HFF-Myc (cell line): ENCODE data around the gene AKT3.

Source experiments
- DNase-seq: peaks from one replicate; pipeline ENCODE4 v3.0.0-alpha.2; 2011; ENCODE audit warnings: low read depth; ENCODE audit errors: extremely low read depth
- H3K4me3 ChIP-seq: replicated peaks from 2 replicates; pipeline ENCODE4 v1.5.1; 2011; ENCODE audit warnings: low read depth, mild to moderate bottlenecking, control low read depth, low read length
- CTCF ChIP-seq: IDR thresholded peaks from 2 replicates; pipeline ENCODE4 v1.5.1; 2012; ENCODE audit warnings: mild to moderate bottlenecking, low read depth, low read length, control low read depth; ENCODE audit errors: missing control alignments

Gene AKT3

GRCh38 chr1:243638186-243638585 is 211.9 kb downstream of the AKT3 start:
- DNase-seq = no peak
- no peak overlapping the region for H3K4me3 ChIP-seq
- TF ChIP-seq CTCF = no peak

GRCh38 chr1:243628476-243628907 is 221.6 kb downstream of the AKT3 start:
- DNase-seq = no peak
- no peak for TF ChIP-seq CTCF
- H3K4me3 ChIP-seq = no peak overlapping the region

- no peak for TF ChIP-seq CTCF
- DNase-seq = no peak
- no peak overlapping the region for H3K4me3 ChIP-seq
Observed at GRCh38 chr1:243623841-243624240, 226.2 kb downstream of the AKT3 start.

GRCh38 chr1:243621973-243622372 is 228.1 kb downstream of the AKT3 start:
- no peak for DNase-seq
- no peak overlapping the region for H3K4me3 ChIP-seq
- TF ChIP-seq CTCF = no peak

- no peak for TF ChIP-seq CTCF
- no peak overlapping the region for H3K4me3 ChIP-seq
- DNase-seq = no peak
Observed at GRCh38 chr1:243620096-243620495, 229.9 kb downstream of the AKT3 start.

GRCh38 chr1:243609698-243610097 is 240.3 kb downstream of the AKT3 start:
- H3K4me3 ChIP-seq = no peak overlapping the region

More at GRCh38 chr1:243609698-243610097, 240.3 kb downstream of the AKT3 start:
- DNase-seq = no peak
- TF ChIP-seq CTCF = no peak
